GM12801 (cell line): ENCODE results near the gene MYBPH.

Source experiments
- CTCF ChIP-seq: IDR thresholded peaks from one replicate; pipeline ENCODE4 v1.5.1; 2011; ENCODE audit warnings: control low read depth; ENCODE audit not compliant: insufficient read length; ENCODE audit errors: extremely low read depth

The MYBPH gene

GRCh38 chr1:203216274-203217138 is 40.9 kb upstream of the MYBPH start:
- no peak for TF ChIP-seq CTCF

GRCh38 chr1:203215573-203215972 is 39.9 kb upstream of the MYBPH start:
- no peak for TF ChIP-seq CTCF

GRCh38 chr1:203214871-203215270 is 39.2 kb upstream of the MYBPH start:
- no peak for TF ChIP-seq CTCF

GRCh38 chr1:203213126-203213525 is 37.5 kb upstream of the MYBPH start:
- no peak for TF ChIP-seq CTCF

GRCh38 chr1:203211812-203212211 is 36.2 kb upstream of the MYBPH start:
- no peak for TF ChIP-seq CTCF

GRCh38 chr1:203210988-203211387 is 35.4 kb upstream of the MYBPH start:
- no peak for TF ChIP-seq CTCF

GRCh38 chr1:203210350-203210749 is 34.7 kb upstream of the MYBPH start:
- TF ChIP-seq CTCF, result no peak
